GM10248 (cell line): ENCODE results near the gene POLE.
"Not testable (repeated sequence)": the region's sequence is repeated elsewhere in the genome, so short reads cannot be mapped to it uniquely, and the experiment has no call there.

Source experiments
- CTCF ChIA-PET: fragments of 300-600 bp; sonication (Branson Sonifier 250); formaldehyde crosslinking; extraction: SDS; loops from one replicate; lab custom pipeline; 2021; ENCODE audit warnings: antibody characterized with exemption; lab: Yijun Ruan, JAX
- POLR2A ChIA-PET: fragments of 350-650 bp; sonication (Branson Sonifier 250); formaldehyde crosslinking; extraction: SDS; loops from one replicate; lab custom pipeline; 2020; ENCODE audit warnings: antibody characterized with exemption; lab: Yijun Ruan, JAX
- DNase-seq: peaks from one replicate; pipeline ENCODE4 v3.0.0; 2012; ENCODE audit errors: extremely low spot score
- TF ChIP-seq, protein P1 (sequence below): IDR thresholded peaks from 2 replicates; pipeline ENCODE4 v1.5.1; 2012; ENCODE audit warnings: mild to moderate bottlenecking, low read depth; ENCODE audit errors: extremely low read depth, missing control alignments, control extremely low read depth

The POLE gene

GRCh38 chr12:132602572-132603239, 84.4 kb downstream of the POLE start:
- no peak for DNase-seq
- TF ChIP-seq, protein P1, sequence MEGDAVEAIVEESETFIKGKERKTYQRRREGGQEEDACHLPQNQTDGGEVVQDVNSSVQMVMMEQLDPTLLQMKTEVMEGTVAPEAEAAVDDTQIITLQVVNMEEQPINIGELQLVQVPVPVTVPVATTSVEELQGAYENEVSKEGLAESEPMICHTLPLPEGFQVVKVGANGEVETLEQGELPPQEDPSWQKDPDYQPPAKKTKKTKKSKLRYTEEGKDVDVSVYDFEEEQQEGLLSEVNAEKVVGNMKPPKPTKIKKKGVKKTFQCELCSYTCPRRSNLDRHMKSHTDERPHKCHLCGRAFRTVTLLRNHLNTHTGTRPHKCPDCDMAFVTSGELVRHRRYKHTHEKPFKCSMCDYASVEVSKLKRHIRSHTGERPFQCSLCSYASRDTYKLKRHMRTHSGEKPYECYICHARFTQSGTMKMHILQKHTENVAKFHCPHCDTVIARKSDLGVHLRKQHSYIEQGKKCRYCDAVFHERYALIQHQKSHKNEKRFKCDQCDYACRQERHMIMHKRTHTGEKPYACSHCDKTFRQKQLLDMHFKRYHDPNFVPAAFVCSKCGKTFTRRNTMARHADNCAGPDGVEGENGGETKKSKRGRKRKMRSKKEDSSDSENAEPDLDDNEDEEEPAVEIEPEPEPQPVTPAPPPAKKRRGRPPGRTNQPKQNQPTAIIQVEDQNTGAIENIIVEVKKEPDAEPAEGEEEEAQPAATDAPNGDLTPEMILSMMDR = no peak
- ChIA-PET CTCF (interaction anchor here (1.2 to 1.8 kb wide), 2 partner anchors 12 to 187 kb away, joined by 5 to 6 read pairs; no protein-coding TSS in a partner anchor), POLR2A (no interaction called here)

DNA sequence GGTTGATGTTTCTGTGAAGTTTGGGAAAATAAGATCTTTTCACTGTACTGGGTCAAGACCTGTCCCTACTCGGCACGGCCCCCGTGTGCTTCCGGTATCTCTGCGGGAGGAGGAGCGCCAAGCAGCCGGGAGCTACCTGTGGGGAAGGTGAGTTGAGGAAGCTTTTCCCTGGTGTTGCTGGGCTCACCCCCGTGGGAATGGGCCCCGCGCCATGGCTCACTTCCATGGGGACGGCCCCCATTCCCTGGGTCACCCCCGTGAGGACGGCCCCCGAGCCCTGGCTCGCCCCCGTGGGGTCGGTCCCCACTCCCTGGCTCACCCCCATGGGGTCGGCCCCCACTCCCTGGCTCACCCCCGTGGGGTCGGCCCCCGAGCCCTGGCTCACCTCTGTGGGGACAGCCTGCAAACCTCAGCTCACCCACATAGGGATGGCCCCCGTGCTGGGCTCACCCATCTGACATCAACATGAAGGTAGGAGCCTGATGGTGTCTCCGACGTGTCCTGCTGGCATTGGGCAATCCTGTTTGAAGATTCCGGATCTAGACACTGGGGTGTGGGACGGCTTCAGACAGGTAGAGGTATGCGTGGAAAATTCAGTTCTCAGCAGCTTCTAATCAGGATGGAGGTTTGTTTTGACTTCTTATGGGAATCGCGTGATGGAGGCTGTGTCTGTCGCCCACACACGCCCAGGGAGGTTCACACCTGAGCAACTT, 85.8 kb downstream of the POLE start:
- POLR2A ChIA-PET = no interaction called here
- DNase-seq = no peak
- CTCF ChIA-PET = interaction anchor here (0.6 to 1.0 kb wide), 4 partner anchors 14 to 186 kb away, joined by 3 to 4 read pairs (median 3); no protein-coding TSS in a partner anchor
- TF ChIP-seq, protein P1 = no peak

- TF ChIP-seq, protein P1 = peak; percentile 85
- POLR2A ChIA-PET = no interaction called here
- DNase-seq = peak; percentile 73
- CTCF ChIA-PET = interaction anchor here (0.6 to 1.4 kb wide), 9 partner anchors 10 to 185 kb away, joined by 3 to 10 read pairs (median 3); partner anchors contain the start of gene LRCOL1
These were observed 86.8 kb downstream of the POLE start for GRCh38 chr12:132600048-132601032.

DNA sequence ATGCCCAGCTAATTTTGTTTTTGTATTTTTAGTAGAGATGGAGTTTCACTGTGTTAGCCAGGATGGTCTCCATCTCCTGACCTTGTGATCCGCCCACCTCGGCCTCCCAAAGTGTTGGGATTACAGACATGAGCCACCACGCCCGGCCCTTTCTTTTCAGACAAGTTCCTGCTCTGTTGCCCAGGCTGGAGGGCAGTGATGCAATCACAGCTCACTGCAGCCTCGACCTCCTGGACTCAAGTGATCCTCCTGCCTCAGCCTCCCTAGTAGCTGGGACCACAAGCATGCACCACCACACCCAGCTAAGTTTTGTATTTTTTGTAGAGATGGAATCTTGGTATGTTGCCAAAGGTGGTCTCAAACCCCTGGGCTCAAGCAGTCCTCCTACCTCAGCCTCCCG, 87.6 kb downstream of the POLE start:
- CTCF ChIA-PET = interaction anchor here (1.0 to 1.4 kb wide), 5 partner anchors 10 to 33 kb away, joined by 3 to 10 read pairs (median 4); partner anchors contain the start of gene LRCOL1
- POLR2A ChIA-PET, DNase-seq: not testable (repeated sequence)

- DNase-seq = no peak
- ChIA-PET POLR2A (no interaction called here), CTCF (no interaction called here)
- TF ChIP-seq, protein P1 = no peak
These were observed 89.5 kb downstream of the POLE start for GRCh38 chr12:132597333-132598316.

DNA sequence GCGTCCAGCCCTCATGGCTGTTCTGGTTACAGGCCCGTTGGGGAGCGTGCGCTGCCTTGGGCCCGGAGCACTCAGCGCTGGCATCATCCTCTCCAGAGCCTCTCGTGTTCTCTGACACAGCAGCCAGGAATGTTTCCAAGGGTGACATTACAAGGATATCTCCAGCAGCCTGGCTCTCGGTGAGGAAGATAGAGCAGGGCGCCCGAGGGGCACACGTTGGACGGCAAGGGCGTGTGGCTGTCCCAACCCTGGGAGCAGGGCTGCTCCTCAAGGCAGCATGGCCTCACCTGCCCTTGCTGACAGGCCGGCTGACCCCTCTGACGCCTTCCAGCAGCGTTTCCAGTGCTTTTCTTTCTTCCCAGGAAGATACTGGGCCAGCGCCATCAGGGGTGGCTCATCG, 91.1 kb downstream of the POLE start:
- ChIA-PET CTCF (interaction anchor here (1.0 to 2.5 kb wide), 4 partner anchors 9 to 442 kb away, joined by 3 to 10 read pairs (median 4); no protein-coding TSS in a partner anchor), POLR2A (no interaction called here)
- no peak for DNase-seq
- TF ChIP-seq, protein P1 = no peak
